GM12872 (cell line): ENCODE measurements around the gene TCN1.

ENCODE experiments used
- CTCF ChIP-seq: IDR thresholded peaks from 3 replicates; pipeline ENCODE4 v1.5.1; 2011; ENCODE audit warnings: low read depth, mild to moderate bottlenecking, low read length, moderate library complexity; ENCODE audit not compliant: insufficient read depth

The TCN1 gene

GRCh38 chr11:59872076-59872475, 5.8 kb upstream of the TCN1 start:
- TF ChIP-seq CTCF: no peak

GRCh38 chr11:59867946-59868345, 1.7 kb upstream of the TCN1 start:
- no peak for TF ChIP-seq CTCF

- no peak for TF ChIP-seq CTCF
Measured at GRCh38 chr11:59866836-59867235, 549 bp upstream of the TCN1 start.

GRCh38 chr11:59865031-59865430, 1.3 kb downstream of the TCN1 start:
- no peak for TF ChIP-seq CTCF

GRCh38 chr11:59862252-59862651, 4.0 kb downstream of the TCN1 start:
- TF ChIP-seq CTCF: no peak

GRCh38 chr11:59859673-59860072, 6.6 kb downstream of the TCN1 start:
- no peak for TF ChIP-seq CTCF

GRCh38 chr11:59857439-59858434, 8.6 kb downstream of the TCN1 start:
- no peak for TF ChIP-seq CTCF
